ENCODE results near the gene PRPF6.
A peak's percentile ranks its signal among the peaks of the same experiment; 100 is the strongest.

PRPF6 gene

GRCh38 chr20:64055396-64055892 is 74.5 kb downstream of the PRPF6 start:
- in situ Hi-C loops (cut with HindIII; ENCODE audit: low sequenced_read_pairs): no loop called here

GRCh38 chr20:64055893-64056638 is 75.1 kb downstream of the PRPF6 start:
- no peak for TF ChIP-seq CTCF (IDR thresholded peaks at IDR 0.05; ENCODE audit: low read depth, low read length, missing control alignments)
- H3K4me3 ChIP-seq (ENCODE audit: low read depth, low read length): no peak overlapping the region
- in situ Hi-C loops (cut with HindIII; ENCODE audit: low sequenced_read_pairs): no loop called here
- DNase-seq (ENCODE audit: low read depth): no peak

More at GRCh38 chr20:64055396-64055892, 74.5 kb downstream of the PRPF6 start:
- no peak overlapping the region for H3K4me3 ChIP-seq (ENCODE audit: low read depth, low read length)
- DNase-seq (ENCODE audit: low read depth): no peak
- no peak for TF ChIP-seq CTCF (IDR thresholded peaks at IDR 0.05; ENCODE audit: low read depth, low read length, missing control alignments)

- no peak for DNase-seq (ENCODE audit: low read depth)
- in situ Hi-C loops (cut with HindIII; ENCODE audit: low sequenced_read_pairs): no loop called here
Measured at GRCh38 chr20:64056639-64056888, 75.6 kb downstream of the PRPF6 start.

GRCh38 chr20:64056889-64057627 is 76.1 kb downstream of the PRPF6 start:
- no peak for TF ChIP-seq CTCF (IDR thresholded peaks at IDR 0.05; ENCODE audit: low read depth, low read length, missing control alignments)
- DNase-seq (ENCODE audit: low read depth): no peak
- H3K4me3 ChIP-seq (ENCODE audit: low read depth, low read length): no peak overlapping the region
- in situ Hi-C loops (cut with HindIII; ENCODE audit: low sequenced_read_pairs): no loop called here

More at GRCh38 chr20:64056639-64056888, 75.6 kb downstream of the PRPF6 start:
- no peak overlapping the region for H3K4me3 ChIP-seq (ENCODE audit: low read depth, low read length)
- TF ChIP-seq CTCF (IDR thresholded peaks at IDR 0.05; ENCODE audit: low read depth, low read length, missing control alignments): no peak

GRCh38 chr20:64057628-64058498 is 76.9 kb downstream of the PRPF6 start:
- peak; percentile 90 for TF ChIP-seq CTCF (IDR thresholded peaks at IDR 0.05; ENCODE audit: low read depth, low read length, missing control alignments)
- H3K4me3 ChIP-seq (ENCODE audit: low read depth, low read length): no peak overlapping the region
- DNase-seq (ENCODE audit: low read depth): no peak
- in situ Hi-C loops (cut with HindIII; ENCODE audit: low sequenced_read_pairs): no loop called here

GRCh38 chr20:64058536-64058935 is 77.6 kb downstream of the PRPF6 start:
- no peak for TF ChIP-seq CTCF (IDR thresholded peaks at IDR 0.05; ENCODE audit: low read depth, low read length, missing control alignments)
- no peak for DNase-seq (ENCODE audit: low read depth)
- in situ Hi-C loops (cut with HindIII; ENCODE audit: low sequenced_read_pairs): no loop called here
- no peak overlapping the region for H3K4me3 ChIP-seq (ENCODE audit: low read depth, low read length)
